Stimulated activated CD8-positive, alpha-beta memory T cell treated with anti-CD3 and anti-CD28 coated beads, Interleukin-15, amount 100 ng/mL, for 24 hours (primary cell): ENCODE data around the gene CEP85.

Source experiments
- DNase-seq: peaks from one replicate; pipeline ENCODE4 v3.0.0-alpha.2; 2020; ENCODE audit warnings: low read depth

Gene CEP85

GRCh38 chr1:26317146-26317545, 83.1 kb downstream of the CEP85 start:
- DNase-seq: no peak

GRCh38 chr1:26317612-26318337, 83.8 kb downstream of the CEP85 start, which contains the start of gene CD52:
TSS of gene CD52 (plus strand) at chr1:26317958. CDS start at chr1:26318018, 60 bp downstream.
- DNase-seq: no peak

GRCh38 chr1:26318338-26319064, 84.5 kb downstream of the CEP85 start:
- DNase-seq: no peak

- DNase-seq: no peak
Observed at GRCh38 chr1:26320896-26321295, 86.9 kb downstream of the CEP85 start.

DNA sequence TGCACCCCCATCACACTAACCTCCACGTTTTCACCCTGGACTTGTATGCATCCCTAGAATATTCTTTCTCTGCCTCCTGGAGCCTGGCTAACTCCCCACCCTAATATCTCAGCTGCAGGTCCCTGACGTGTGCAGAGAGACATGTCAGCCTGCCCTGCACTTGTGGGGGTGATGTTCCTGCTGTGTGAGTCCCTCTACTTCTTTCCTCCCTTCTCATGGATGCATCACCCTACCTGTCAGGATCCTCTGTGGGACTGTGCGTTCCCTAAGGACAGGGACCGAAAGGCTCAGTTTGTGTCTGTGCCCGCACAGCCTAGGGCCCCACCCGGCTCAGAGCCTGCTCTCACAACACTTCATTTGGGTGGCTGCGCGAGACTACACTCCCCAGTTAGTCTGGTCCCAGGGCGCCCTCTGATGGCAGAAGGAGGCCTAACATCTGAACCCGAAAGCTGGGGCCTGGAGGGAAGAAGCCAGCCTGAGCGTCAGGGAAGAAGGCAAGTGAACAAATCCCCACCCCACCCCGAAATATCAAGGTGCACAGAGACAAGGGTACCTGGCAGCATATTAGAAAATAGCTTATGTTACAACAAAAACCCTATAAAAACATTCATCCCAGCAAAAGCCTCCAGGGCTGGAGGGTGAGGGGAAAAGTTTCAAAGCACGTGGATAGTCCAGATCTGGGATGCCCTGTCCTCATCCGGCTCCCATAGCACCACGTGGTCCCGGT, 87.5 kb downstream of the CEP85 start:
- DNase-seq: peak; percentile 88

DNA sequence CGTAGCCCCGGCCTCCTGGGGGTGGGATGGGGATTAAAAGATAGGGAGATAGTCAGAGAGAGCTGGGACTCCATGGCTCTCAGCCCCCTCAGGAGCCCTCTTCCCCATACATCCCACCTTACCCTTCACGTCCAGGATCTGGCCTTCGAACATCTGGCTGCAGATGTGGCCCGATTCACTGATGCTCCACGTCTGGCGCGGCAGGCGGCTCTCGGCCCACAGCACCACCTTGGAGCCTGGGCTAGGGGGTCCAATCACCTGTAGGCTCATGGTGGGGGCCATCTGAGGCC, 88.0 kb downstream of the CEP85 start:
- no peak for DNase-seq

DNA sequence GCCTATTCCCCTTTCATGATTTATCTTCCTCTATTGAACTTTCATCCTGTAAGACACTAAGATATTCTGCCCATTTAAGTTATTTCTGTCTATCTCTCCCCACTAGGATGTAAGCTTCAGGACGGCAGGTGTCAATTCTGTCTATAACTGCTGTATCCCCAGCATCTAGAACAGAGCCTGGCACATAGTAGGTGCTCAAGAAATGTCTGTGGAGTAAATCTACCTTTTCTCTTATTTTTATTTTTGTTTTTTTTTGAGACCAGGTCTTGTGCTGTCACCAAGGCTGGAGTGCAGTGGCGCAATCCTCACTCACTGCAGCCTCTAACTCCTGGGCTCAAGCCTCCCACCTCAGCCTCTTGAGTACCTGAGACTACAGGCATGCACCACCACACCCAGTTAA, 89.4 kb downstream of the CEP85 start:
- DNase-seq: no peak

- no peak for DNase-seq
Observed at GRCh38 chr1:26324550-26324949, 90.5 kb downstream of the CEP85 start.

GRCh38 chr1:26327956-26328362, 94.0 kb downstream of the CEP85 start:
- no peak for DNase-seq
